CD4-positive, alpha-beta T cell (primary cell): ENCODE measurements around the gene PDE6C. TPM values are rescaled to one million over a fixed set of nuclear protein-coding genes. Genes with fewer than 3 reads are reported as not detected.

Experiments
- ATAC-seq: fragments of 200-7000 bp; cut with Tn5 transposase; one replicate; pipeline ENCODE4 v1.10.0; 2022; ENCODE audit warnings: mild to moderate bottlenecking; ENCODE audit not compliant: poor library complexity
- CTCF ChIA-PET: fragments of 350-600 bp; sonication (Branson Sonifier 250); formaldehyde crosslinking; loops from one replicate; lab custom pipeline; 2021; ENCODE audit warnings: antibody characterized with exemption, inconsistent platforms; lab: Charles Lee
- POLR2A ChIA-PET: fragments of 350-600 bp; sonication (Branson Sonifier 250); formaldehyde crosslinking; loops from one replicate; lab custom pipeline; 2021; ENCODE audit warnings: antibody characterized with exemption, inconsistent platforms; lab: Charles Lee
- DNase-seq, 14 experiments: peaks; one replicate each; pipeline ENCODE4 v3.0.0-alpha.2; 2013 to 2020; ENCODE audit warnings: mixed read lengths in 2 of 14
- H3K27ac ChIP-seq, 2 donors: one replicate each; pipeline versions ENCODE4 v1.5.1 to v1.7.0; 2013; ENCODE audit warnings: low read length in 2 of 2, low read depth in 1 of 2, mild to moderate bottlenecking in 1 of 2
- H3K27me3 ChIP-seq, 2 experiments: 1 replicate in 1 of 2; 2 replicates in 1 of 2; pipeline versions ENCODE4 v1.6.1 to v1.7.0; 2013; ENCODE audit warnings: low read length in 2 of 2, control low read depth in 1 of 2, mild to moderate bottlenecking in 1 of 2, moderate library complexity in 1 of 2; ENCODE audit not compliant: insufficient read depth in 2 of 2, control insufficient read depth in 1 of 2
- H3K36me3 ChIP-seq: one replicate; pipeline ENCODE4 v1.6.1; 2013; ENCODE audit warnings: low read length, control low read depth; ENCODE audit not compliant: insufficient read depth
- H3K4me1 ChIP-seq: one replicate; pipeline ENCODE4 v1.6.1; 2013; ENCODE audit warnings: low read length, control low read depth; ENCODE audit not compliant: insufficient read depth
- H3K4me3 ChIP-seq: one replicate; pipeline ENCODE4 v1.5.1; 2013; ENCODE audit warnings: mild to moderate bottlenecking, low read length, moderate library complexity
- H3K9me3 ChIP-seq, 2 experiments: 1 replicate in 1 of 2; 2 replicates in 1 of 2; pipeline versions ENCODE4 v1.6.1 to v1.7.0; 2013; ENCODE audit warnings: low read length in 2 of 2, mild to moderate bottlenecking in 2 of 2, control low read depth in 1 of 2, moderate library complexity in 1 of 2; ENCODE audit not compliant: control insufficient read depth in 1 of 2, insufficient read depth in 1 of 2
- H3K27ac Mint-ChIP-seq: one replicate; pipeline ENCODE4 v1.8.0; 2020; ENCODE audit warnings: mixed read lengths
- H3K27me3 Mint-ChIP-seq: one replicate; pipeline ENCODE4 v1.8.0; 2021; ENCODE audit warnings: mixed read lengths
- H3K36me3 Mint-ChIP-seq: one replicate; pipeline ENCODE4 v1.8.0; 2021; ENCODE audit warnings: low read depth, mixed read lengths
- H3K4me1 Mint-ChIP-seq: one replicate; pipeline ENCODE4 v1.8.0; 2021; ENCODE audit warnings: low read depth, mixed read lengths
- H3K4me3 Mint-ChIP-seq: one replicate; pipeline ENCODE4 v1.8.0; 2020; ENCODE audit warnings: mild to moderate bottlenecking, mixed read lengths
- H3K9me3 Mint-ChIP-seq: one replicate; pipeline ENCODE4 v1.8.0; 2020; ENCODE audit warnings: mixed read lengths
- intact Hi-C, 2 experiments: fragments of 100-400 bp; cut with DNase I in 1 of 2; cut with micrococcal nuclease in 1 of 2; formaldehyde crosslinking; loops; one replicate each; pipeline versions ENCODE4 v1.15.1 to v1.9.0; 2023 to 2025; cut with DNase I, micrococcal nuclease
- total RNA-seq, 174 experiments: library from RNA in 2 of 174; stranded (reverse) in 2 of 174; gene quantifications; one replicate each; pipeline ENCODE4 v1.2.3 and lab custom pipeline; 2021 to 2026
- TF ChIP-seq, protein P1 (sequence below): fragments of 200-600 bp; IDR thresholded peaks from one replicate; pipeline ENCODE4 v1.8.0; 2022; ENCODE audit warnings: antibody characterized with exemption, mild to moderate bottlenecking

PDE6C gene
- total RNA-seq, 2 experiments from 2014 or later, result not detected

DNA sequence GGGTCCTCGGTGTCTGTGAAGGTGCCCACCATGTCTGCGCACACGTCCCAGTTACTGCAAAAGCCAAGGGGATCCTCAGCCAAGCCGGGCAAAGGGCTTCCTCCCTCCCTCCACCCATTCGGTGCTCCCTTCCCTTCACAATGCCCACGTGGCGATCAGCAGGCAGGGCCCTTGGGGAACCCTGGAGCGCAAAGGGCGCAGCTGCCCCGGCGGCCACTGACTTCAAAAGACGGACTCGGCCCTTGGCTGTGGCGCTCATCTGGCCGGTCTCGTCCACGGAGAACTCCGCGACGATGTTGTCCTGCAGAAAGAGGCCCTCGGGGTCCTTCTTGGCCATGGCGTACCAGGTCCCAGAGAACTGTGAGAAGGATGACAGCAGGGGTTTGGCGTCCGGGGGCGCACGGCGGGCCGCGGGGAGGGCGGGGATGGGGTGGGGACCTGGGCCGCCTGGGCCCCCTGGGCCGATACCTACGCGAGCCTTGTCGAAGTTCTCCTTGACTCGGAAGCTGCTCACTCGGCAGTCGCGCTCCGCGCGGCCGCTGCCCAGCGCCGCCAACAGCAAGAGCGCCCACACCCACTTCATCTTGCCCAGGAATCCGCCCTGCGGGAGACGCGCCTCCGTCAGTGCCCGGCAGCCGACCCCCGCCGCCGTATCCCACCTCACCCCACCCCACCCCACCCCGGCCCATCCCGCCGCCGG, 11.7 kb upstream of the PDE6C start:
- H3K4me3 Mint-ChIP-seq, result no peak overlapping the region
- intact Hi-C loops, result no loop called here
- H3K27ac ChIP-seq, result no peak overlapping the region
- ChIA-PET CTCF (no interaction called here), POLR2A (no interaction called here)
- peaks cover 54% of the 10 kb centered on the region for H3K27me3 Mint-ChIP-seq
- H3K27me3 ChIP-seq, result peaks cover 20 to 50% of the 10 kb centered on the region in 2 experiments
- H3K9me3 ChIP-seq, result no peaks in the 10 kb centered on the region
- H3K9me3 Mint-ChIP-seq, result no peaks in the 10 kb centered on the region
- ATAC-seq (no peak), DNase-seq (no peak)
- no peaks in the 10 kb centered on the region for H3K36me3 Mint-ChIP-seq
- H3K4me3 ChIP-seq, result no peak overlapping the region
- no peaks in the 10 kb centered on the region for H3K4me1 Mint-ChIP-seq
- H3K27ac Mint-ChIP-seq, result no peak overlapping the region
- no peaks in the 10 kb centered on the region for H3K4me1 ChIP-seq
- TF ChIP-seq, protein P1, sequence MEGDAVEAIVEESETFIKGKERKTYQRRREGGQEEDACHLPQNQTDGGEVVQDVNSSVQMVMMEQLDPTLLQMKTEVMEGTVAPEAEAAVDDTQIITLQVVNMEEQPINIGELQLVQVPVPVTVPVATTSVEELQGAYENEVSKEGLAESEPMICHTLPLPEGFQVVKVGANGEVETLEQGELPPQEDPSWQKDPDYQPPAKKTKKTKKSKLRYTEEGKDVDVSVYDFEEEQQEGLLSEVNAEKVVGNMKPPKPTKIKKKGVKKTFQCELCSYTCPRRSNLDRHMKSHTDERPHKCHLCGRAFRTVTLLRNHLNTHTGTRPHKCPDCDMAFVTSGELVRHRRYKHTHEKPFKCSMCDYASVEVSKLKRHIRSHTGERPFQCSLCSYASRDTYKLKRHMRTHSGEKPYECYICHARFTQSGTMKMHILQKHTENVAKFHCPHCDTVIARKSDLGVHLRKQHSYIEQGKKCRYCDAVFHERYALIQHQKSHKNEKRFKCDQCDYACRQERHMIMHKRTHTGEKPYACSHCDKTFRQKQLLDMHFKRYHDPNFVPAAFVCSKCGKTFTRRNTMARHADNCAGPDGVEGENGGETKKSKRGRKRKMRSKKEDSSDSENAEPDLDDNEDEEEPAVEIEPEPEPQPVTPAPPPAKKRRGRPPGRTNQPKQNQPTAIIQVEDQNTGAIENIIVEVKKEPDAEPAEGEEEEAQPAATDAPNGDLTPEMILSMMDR, result no peak
- H3K36me3 ChIP-seq, result no peaks in the 10 kb centered on the region

DNA sequence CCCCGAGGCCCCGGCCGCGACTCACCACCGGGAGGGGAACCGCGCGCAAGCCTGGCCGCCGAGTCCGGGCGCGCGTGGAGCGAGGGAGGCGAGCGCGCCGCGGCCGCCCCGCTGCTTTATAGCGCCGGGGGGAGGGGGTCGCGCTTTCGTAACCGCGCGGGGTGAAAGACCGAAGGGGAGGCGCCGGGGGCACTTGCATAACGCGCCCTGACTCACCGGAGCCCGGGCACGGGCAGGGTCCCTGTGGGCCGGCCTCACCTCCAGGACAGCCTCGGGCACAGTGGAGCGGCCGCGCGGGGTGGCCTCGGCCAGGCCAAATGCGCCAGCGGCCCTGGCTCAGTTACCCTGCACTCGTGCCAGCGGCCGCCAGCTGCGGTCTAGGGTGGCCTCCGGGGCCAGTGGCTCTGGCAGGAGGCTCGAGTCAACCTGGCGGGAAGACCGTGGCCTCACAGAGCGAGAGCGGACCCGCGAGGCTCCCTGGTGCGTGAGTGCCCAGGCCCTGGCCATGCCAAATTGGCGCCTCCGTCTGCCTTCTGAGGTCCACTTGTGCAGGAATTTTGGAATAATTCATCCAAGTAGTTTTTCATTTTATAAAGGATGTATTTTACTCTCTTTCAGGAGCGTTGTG, 11.1 kb upstream of the PDE6C start, which contains the start of gene RBP4:
RBP4 (minus strand) TSS at position 90 of the 628 bp plus-strand sequence. CDS start 207 bp downstream, outside the sequence.
- H3K4me3 Mint-ChIP-seq, result no peak within 1 kb of the TSS
- Histone ChIP-seq H3K27ac (no peak within 1 kb of the TSS), H3K9me3 (no peaks in the 10 kb centered on the region), H3K4me3 (no peak within 1 kb of the TSS), H3K27me3 (peaks cover 20 to 50% of the 10 kb centered on the region in 2 experiments), H3K36me3 (no peaks in the 10 kb centered on the region), H3K4me1 (no peaks in the 10 kb centered on the region)
- H3K4me1 Mint-ChIP-seq, result no peaks in the 10 kb centered on the region
- ATAC-seq, result no peak
- no peaks in the 10 kb centered on the region for H3K36me3 Mint-ChIP-seq
- H3K27ac Mint-ChIP-seq, result no peak within 1 kb of the TSS
- no peaks in the 10 kb centered on the region for H3K9me3 Mint-ChIP-seq
- peaks cover 60% of the 10 kb centered on the region for H3K27me3 Mint-ChIP-seq
- intact Hi-C loops, result no loop called here
- CTCF ChIA-PET, result no interaction called here
- POLR2A ChIA-PET, result no interaction called here
- peak in 1 of 14 experiments; percentile 2 for DNase-seq
- TF ChIP-seq, protein P1, result no peak

DNA sequence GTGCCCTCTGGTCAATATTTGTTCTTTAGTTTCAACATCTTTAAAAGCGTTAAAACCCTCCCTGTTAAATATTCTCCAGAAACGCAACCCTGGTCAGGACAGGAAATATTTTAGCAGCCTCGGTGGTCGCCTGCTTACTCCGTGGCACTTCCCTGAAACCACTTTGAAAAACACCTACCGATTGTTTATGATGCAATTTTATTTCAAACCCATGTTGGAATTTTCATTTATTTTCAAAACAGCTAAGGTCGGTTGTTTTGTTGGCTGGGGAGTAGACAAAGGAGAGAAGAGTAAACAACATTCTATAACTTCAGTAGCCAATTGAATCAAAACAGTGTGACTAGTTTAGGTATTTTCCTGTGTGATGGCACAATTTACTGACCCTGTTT, 10.6 kb upstream of the PDE6C start:
- peaks cover 65% of the 10 kb centered on the region for H3K27me3 Mint-ChIP-seq
- Histone ChIP-seq H3K27ac (no peak overlapping the region), H3K4me3 (no peak overlapping the region), H3K36me3 (no peaks in the 10 kb centered on the region), H3K9me3 (no peaks in the 10 kb centered on the region), H3K4me1 (no peaks in the 10 kb centered on the region), H3K27me3 (peaks cover 20 to 50% of the 10 kb centered on the region in 2 experiments)
- POLR2A ChIA-PET, result no interaction called here
- no peaks in the 10 kb centered on the region for H3K9me3 Mint-ChIP-seq
- no peak overlapping the region for H3K4me3 Mint-ChIP-seq
- H3K36me3 Mint-ChIP-seq, result no peaks in the 10 kb centered on the region
- TF ChIP-seq, protein P1, result no peak
- CTCF ChIA-PET, result no interaction called here
- no peaks in the 10 kb centered on the region for H3K4me1 Mint-ChIP-seq
- DNase-seq, result no peak
- ATAC-seq, result no peak
- intact Hi-C loops, result no loop called here
- no peak overlapping the region for H3K27ac Mint-ChIP-seq
